Fibroblast of peridontal ligament (primary cell): ENCODE data around the gene PRDM16.
A peak's percentile ranks its signal among the peaks of the same experiment; 100 is the strongest.

Experiments used
- DNase-seq: peaks from one replicate; pipeline ENCODE4 v3.0.0-alpha.2; 2010; ENCODE audit errors: extremely low read depth

The PRDM16 gene

DNA sequence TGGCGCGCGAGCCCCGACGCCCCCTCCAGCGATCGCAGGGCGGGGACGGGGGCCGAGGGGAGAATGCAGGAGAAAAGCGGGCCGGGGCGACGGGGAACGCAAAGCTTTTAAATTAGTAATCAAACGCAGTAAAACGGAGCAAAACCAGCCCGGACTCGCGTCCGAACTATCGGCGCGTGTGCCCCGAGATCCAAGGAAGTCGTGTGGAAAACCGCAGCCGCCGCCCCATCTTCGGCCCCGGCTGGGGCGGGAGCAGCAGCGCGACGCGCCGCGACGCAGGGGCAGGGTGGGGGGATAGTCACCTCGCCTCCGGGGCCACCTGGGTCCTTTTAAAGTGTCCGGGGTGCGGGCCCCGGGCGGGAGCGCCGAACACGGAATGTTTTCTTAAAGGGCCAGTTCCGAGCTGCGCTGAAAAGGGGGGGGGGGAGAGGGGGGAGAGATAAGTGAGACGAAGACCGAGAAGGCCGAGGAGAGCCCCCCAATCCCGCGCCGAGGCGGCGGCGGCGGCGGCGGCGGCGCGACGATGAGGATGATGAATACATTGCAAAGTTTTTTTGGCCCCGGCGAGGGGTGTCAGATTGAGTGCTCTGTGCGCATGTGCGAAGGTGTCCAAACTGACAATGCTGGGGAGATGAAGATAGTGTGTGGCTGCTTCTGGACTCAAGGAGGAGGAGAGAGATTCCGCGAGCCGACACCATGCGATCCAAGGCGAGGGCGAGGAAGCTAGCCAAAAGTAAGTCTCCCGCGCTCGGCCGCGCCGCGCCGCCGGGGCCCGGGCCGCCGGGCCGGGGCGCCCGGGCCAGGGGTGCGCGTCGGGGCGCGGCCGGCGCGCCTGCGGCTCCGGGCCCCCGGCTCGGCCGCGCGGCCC lies at the start of gene PRDM16:
Gene PRDM16 (plus strand): TSS at position 640 of the 868 bp plus-strand sequence. CDS start 57 bp downstream, at position 697.
- DNase-seq, result peak; percentile 74

DNA sequence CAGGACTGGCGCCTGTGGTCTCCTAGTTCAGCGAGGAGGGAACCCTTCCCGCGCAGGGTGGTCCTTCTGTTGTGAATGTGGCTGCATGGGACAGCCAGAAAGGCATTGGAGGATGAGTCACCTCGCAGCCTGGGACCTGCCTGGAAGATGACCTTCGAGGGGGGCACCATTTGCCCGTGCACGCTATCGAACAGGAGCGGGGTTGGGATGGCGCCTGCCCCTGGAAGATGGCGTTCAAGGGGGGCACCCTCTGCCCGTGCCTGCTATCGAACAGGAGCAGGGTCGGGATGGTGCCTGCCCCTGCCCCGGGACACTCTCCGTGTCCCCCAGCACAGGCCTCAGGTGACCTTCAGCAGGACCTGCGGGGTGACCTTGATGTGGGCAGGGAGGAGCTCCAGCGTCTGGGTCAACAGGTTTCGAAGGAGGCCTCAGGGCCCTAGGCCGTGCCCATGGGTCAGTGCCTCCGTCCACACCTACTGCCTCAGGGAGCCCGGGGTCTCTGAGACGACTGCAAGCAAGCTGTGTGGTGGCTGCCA lies 49.4 kb upstream of the PRDM16 start:
- no peak for DNase-seq

DNA sequence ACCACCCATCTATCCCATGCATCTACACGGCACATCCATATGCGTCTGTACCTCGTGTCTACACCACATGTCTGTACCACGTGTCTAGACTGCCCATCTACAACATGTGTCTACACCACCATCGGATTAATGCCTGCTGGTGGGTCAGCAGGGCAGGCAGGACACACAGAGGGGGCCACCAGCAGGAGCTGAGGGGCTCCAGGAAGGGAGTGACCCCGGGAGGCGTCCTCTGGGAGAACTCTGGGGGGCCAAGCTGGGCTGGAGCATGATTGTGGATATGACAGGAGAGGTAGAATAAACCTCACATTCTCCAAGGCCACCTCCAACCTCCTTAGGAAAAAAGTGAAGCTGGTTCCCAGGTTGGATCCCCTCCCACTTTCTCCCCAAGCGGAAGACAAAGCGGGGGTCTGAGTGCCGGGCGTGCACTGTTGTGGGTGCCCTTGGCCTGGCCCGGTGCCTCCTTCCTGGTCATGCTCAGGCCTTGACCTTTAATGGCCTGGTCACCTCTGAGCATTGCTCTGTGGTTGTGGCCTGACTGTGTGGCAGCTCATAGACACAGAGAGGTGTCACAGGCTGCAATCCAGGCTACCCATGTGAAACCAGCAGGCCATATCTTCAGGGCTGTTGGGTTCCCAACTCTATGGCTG lies 48.6 kb upstream of the PRDM16 start:
- DNase-seq, result no peak

DNA sequence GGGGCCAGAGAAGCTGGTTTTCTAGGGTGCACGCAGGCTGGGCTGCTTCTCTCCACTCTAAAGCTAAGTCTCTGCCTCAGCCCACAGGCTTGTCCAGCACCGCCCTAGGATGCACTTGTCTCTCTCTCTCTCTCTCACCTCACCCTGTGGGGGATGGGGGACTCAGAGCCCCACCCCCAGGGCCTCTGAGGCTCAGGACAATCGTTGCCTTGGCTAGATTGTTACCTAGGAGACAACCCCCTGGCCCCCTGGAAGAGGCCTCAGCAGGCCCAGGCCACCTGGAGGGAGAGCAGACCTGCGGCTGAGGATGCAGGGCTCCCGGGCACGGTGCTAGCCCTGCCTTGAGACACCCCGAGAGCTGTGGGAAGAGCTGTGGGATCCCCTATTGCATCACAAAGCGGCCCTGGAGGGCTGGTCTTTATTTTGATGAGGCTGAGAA lies 47.8 kb upstream of the PRDM16 start, which contains the start of gene ACTRT2:
Gene ACTRT2 (plus strand): TSS at position 235 of the 439 bp plus-strand sequence. CDS start 220 bp downstream, outside the sequence.
- DNase-seq, result no peak

DNA sequence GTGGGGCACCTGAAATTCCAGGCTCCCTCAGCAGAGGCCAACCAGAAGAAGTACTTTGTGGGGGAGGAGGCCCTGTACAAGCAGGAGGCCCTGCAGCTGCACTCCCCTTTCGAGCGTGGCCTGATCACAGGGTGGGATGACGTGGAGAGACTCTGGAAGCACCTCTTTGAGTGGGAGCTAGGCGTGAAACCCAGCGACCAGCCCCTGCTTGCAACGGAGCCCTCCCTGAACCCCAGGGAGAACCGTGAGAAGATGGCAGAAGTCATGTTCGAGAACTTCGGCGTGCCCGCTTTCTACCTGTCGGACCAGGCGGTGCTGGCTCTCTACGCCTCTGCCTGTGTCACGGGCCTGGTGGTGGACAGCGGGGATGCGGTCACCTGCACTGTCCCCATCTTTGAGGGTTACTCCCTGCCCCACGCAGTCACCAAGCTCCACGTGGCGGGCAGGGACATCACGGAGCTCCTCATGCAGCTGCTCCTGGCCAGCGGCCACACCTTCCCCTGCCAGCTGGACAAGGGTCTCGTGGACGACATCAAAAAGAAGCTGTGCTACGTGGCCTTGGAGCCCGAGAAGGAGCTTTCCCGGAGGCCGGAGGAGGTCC lies 47.1 kb upstream of the PRDM16 start:
- no peak for DNase-seq

DNA sequence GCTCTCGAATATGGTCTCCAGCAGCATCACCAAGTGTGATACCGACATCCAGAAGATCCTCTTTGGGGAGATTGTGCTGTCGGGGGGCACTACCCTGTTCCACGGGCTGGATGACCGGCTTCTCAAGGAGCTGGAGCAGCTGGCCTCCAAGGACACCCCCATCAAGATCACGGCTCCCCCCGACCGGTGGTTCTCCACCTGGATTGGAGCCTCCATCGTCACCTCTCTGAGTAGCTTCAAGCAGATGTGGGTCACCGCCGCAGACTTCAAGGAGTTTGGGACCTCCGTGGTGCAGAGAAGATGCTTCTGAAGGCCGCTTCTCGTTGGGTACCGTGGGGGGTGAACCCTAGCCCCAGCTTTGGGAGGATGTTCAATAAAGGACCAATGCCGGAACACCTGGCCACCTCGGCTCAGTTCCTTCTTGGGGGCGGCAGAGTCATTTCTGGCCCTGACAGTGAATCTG lies 46.5 kb upstream of the PRDM16 start:
- DNase-seq, result no peak

DNA sequence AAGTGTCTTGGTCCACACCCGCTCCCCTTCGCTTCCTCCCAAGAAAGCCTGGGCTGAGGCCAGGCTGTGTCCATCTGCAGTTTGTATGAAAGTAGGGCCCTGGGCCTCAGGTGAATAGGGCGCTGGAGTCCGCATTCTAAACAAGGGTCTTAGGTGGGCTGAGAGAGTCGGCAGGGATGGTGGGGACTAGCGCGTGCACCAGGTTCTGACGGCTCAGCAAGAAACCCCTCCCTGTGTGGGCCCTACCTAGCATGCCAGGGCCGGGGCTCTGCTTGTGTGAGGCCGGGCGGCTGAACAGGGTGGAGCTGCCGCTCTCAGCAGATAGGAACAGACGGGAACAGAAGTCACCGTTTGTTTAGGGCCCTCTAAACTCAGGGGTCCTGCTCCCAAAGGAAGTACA lies 46.0 kb upstream of the PRDM16 start:
- no peak for DNase-seq

DNA sequence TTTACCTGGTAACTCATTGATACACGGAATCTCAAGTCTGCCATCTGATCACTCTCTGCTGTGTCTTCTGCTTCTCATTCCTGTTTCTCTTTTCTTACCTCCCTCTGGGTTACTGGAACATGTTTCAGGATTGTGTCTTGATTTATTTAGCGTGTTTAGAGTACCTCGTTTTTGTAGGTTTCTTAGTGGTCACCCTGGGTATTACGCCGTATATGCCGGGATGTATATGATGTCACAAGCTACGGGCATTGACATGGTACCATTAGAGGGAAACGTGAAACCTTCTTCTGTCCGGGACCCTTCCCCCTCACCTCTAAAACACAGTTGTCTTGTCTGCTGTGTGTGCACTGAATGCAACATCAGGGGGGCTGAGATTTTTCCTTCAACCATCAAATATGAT lies 45.0 kb upstream of the PRDM16 start:
- DNase-seq, result no peak

DNA sequence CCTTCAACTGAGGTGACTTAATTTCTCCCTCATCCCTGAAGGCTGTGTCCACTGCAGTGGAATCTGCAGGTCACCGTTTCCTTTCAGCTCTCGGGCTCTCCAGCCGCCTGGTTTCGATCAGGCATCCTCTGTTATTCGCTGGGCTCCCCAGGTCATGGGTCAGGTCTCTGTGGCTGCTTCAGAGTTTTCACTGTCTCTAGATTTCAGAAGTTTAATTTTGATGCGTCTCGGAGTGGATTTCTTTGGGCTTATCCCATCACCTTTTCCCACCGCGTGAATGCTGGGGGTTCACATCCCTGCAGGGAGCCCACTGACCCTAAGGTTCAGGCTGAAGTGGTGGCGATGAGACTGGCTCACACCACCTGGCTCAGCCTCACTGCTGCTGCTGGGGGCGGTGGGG lies 44.4 kb upstream of the PRDM16 start:
- no peak for DNase-seq

DNA sequence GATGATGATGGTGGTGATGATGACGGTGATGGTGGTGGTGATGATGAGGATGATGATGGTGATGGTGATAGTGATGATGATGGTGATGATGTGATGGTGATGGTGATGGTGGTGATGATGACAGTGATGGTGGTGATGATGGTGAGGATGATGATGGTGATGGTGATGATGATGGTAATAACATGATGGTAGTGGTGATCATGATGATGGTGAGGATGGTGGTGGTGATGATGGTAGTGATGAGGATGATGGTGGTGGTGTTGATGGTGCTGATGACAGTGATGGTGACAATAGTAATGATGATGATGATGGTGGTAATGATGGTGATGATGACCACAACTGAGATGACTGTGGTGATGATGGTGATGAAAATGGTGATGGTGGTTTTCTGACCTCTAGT lies 42.9 kb upstream of the PRDM16 start:
- DNase-seq, result no peak

DNA sequence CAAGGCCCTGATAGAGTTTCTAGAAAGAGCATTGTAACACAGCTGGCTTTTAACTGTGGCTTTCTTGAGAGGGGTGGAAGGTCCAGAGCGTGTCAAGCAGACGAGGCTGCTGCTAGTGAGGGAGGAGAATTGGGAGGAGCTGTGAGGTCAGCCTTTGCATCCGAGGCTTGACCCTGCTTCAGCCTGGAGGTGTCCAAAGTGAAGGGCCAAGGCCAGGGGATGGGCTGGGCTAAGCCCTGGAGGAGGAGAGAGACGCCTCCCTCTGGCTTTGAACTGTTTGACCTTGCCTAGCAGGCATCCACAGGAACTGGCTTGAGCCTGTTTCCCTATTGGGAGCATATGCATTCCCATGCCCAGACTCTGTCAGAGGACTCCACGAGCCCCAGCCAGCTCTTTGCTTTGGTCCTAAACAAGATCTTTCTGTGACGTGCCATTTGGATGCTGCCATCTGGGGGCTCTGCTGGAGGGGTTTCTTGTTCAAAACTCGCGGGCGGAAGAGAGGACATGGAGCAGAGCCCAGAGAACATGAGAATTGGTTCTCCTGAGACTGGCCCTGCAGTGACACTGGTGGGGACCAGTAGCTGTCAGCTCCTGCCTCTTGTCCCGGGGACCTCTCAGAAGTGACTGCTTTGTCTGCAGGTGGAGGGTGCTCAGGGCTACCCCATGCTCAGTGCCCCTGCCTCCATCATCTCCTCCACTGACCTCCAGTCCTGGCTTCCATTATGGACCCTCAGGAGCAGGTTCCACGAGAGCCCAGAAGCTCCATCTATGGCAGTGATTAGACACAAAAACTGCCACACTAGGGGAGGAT lies 42.2 kb upstream of the PRDM16 start:
- DNase-seq, result no peak

DNA sequence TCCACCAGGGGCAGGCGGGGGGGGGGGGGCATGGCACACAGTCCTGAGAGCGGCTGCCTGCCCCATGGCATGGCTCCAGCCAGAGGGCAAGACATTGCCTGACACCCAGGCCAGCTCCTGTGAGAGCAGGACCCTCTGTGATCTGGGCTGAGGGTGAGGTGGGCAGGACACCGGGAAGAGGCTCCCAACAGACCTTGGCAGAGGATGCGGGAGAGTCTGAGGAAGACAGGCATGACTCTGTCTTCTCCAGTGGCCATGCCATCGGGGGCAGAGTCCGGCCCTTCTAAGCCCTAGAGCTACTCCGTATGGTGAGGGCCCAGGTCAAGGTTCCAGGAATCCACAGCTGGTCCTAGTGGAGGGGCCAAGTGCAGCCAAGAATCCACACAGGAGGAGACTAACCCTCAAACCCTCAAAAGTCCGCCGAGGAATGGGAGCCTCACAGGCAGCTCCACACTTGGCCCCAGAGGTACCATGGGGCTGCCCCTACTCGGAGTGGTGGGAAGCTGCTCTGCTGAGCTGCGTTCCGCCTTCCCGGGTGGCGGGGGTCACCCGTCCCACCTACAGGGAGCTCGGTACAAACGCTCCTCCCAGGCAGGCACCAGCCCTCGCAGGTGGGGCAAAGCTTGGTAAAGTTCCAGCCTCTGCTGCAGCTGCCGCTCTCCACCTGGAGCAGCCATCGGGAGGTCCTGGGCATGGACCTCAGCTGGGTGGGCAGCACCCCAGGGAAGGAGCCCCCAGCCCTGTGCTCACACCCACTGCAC lies 41.2 kb upstream of the PRDM16 start:
- DNase-seq, result no peak

DNA sequence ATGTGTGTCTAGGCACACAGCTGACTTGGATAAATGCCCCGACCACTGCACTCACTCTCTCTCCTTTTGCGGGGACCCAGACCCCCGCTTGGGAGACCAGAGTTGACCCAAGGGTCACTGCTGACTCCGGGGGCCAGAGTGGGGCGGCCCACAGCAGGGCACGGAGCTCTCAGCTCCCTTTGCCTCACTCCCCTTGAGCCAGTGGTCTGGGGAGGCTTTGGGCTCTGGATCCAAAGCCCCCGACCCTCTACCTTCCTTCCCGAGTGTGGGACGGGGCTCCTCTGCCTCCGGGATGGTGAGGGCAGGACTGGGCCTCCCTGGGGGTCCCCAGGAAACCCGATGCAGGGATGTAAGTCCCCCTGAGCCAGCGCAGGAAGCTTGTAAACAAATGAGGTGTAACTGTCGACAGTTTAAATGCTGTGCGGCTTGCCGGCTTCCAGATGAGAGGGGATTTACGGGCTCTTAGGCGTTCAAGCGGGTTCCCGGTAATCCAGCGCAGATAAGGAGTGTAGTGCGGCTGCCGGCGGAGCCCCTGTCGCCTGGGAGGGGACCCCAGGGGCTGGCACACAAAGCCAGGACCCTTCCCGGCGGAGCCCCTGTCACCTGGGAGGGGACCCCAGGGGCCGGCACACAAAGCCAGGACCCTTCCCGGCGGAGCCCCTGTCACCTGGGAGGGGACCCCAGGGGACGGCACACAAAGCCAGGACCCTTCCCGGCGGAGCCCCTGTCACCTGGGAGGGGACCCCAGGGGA lies 40.3 kb upstream of the PRDM16 start:
- no peak for DNase-seq

DNA sequence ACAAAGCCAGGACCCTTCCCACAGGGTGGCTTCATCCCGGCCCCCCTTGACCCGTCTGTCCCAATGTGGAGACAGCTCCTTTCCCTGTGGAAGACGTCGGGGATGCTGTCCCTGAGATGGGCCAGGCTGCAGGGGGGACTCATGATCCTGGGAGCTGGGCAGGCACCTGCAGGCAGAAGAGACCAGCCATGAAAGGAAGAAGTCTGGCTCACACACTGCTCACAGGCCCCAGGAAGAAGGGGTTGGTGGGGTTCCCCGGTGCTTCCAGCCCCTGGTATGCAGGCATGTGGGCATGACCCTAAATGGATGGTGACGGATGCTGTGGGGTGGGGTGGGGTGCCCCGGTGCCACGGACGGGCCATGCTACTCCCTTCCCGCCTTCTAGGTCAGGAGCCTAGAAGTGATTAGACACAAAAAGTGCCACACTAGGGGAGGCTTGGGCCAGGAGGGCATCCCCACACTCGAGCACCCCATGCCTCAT lies 39.5 kb upstream of the PRDM16 start:
- DNase-seq, result no peak

DNA sequence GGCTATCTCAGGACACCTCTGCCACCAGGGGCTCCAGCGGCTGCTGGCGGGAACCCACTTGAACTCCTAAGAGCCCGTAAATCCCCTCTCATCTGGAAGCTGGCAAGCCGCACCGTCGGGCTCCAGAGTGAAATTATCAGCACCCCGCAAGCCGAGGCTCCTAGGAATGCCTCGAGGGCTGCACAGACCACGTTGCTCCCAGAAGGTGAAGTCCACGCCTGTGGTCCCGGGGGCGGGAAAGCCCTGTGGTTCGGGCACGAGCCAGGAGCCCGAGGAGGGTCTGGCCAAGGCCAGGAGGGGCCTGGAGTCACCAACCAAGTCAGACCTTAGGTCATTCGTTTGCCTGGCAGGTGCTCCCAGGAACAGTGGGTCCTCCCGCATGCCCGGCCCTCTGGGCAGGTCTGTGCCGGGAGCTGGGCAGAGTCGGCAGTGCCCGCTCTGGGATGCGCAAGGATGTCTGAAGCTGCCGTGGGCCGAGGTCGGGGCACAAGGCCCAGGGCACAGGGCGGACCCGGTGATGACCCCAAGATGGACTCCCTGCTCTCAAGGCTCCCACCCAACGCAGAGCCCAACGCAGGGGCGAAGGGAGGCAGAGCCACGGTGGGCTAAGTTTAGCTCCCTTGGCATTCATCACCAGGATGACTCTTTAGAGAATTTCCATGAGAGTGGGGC lies 38.9 kb upstream of the PRDM16 start:
- DNase-seq, result no peak

DNA sequence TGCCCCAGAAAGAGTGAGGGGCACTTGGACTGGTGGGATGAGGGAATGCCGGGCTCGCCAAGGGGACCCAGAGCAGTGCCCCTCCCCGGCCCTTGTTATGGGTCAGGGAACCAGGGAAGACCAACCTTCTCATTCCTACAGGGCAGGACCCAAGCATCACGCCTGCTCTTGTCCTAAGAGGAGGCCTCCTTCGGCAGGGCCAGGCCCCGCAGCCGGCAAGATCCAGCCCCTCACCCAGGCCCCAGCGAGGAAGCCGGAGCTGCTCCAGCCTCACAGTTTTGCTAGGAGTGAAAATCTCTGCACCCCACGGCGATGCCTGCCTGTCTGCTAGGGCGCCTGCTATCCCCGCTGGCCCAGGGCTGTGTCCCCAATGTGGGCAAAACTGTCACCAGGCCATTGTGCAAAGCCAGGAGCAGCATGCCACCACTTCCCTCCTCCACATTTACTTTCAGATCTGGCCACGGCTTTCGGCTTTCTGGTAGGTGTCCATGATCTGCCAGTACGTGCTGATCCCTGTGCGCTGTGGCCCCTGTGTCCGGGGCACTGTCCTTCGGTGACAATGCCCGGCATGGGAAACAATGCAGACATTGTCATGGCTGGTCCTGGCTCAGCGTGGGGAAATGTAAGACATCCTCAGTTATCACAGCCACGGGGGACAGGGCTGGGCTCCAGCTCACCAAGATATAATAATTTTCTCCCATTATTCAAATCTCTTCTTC lies 38.2 kb upstream of the PRDM16 start:
- DNase-seq, result no peak

DNA sequence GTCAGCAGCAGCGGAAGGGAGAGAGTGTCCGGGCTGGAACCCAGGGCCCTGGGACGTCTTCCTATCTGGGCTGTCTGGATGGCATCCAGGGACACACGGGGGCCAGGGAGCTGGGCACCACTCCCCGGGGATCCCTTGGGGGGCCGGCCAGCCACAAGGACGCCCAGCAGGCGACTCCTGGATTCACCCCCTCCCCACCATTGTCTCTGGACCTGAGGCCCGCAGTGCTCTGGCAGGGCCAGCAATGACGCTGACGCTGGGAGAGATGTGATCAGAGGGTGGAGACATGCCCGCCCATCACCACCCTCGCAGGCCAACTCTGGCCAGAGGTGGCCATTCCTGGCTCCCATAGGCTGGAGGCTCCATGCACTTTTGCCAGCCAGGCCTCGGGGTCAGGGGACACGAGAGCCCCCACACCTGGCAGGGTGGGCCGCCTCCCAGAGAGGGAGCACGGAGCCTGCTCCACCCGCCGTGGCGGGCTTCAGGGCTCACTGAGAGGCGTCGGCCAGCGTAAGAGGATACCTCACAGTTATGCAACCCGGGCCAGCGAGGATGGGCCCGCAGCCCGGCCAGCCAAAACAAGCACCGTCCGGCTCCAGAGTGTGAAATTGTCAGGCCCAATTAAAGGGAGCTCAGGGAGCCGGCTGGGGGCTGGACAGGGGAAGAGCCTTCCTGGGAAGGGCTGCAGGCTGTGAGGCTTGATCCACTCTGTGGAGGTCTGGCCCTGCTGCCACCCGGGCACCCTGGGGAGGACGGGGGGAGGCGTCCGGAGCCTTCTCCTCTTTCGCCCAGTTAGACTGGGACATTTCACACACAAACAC lies 37.4 kb upstream of the PRDM16 start:
- no peak for DNase-seq
